ENCODE measurements around the gene PLSCR3. TPM values are rescaled to one million over a fixed set of nuclear protein-coding genes. Genes with fewer than 3 reads are reported as not detected.

Gene PLSCR3
- total RNA-seq, result 35.5 and 37.9 TPM in 2 replicates
- long read RNA-seq, partial matches to known transcripts, result 0 of 1 reads
- long read RNA-seq, other reads (novel, unspliced or antisense), result 1 of 1 reads

DNA sequence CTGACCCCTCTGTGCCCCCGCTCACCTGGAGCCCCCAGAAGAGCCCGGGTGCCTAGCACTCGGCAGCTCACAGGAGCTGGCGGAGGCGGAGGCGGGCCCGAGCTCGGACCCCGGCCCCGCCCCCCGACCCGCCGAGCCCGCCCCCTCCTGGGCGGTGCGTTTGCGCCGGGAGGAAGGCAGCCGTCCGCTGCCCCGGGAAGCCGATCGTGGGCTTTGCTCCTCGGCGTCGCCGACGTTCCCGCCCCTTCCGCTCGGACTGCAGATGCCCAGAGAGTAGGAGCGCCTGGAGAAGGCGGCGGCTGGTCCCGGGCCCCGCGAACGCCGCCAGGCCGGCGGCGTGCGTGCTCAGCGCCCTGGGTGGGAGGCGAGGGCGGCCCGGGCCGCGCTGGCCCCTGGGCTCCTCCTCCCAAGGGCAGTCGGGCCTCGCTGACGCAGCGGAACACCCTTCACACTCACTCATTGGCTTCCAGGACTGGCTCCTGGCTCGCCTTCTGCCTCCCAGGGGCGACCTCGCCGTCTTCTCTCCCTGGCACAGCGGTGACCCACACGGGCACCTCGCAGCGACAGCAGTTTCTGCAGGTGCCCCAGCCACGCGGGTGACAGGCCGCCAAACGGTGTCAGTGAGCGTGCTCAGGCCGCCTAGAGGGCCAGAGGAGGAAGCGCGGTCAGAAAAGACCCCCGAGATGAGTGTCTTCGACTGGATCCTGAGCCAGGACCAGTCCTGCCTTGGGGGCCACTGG, at the start of gene PLSCR3:
Gene PLSCR3 (minus strand): TSS at position 74 of the 740 bp plus-strand sequence. CDS start 415 bp downstream, outside the sequence.
- Mint-ChIP-seq H3K36me3 (ENCODE audit: insufficient read depth) (no peaks in the 10 kb centered on the region), H3K27me3 (no peaks in the 10 kb centered on the region), H3K4me3 (ENCODE audit: low read depth) (peak within 1 kb of the TSS; percentile 87), H3K9me3 (ENCODE audit: low read depth) (no peaks in the 10 kb centered on the region), H3K4me1 (ENCODE audit: low read depth) (peaks cover 5% of the 10 kb centered on the region), H3K27ac (peak within 1 kb of the TSS; percentile 96)
- peak; percentile 72 for DNase-seq (ENCODE audit: low spot score, unreplicated experiment)
- TF ChIP-seq, protein P1, sequence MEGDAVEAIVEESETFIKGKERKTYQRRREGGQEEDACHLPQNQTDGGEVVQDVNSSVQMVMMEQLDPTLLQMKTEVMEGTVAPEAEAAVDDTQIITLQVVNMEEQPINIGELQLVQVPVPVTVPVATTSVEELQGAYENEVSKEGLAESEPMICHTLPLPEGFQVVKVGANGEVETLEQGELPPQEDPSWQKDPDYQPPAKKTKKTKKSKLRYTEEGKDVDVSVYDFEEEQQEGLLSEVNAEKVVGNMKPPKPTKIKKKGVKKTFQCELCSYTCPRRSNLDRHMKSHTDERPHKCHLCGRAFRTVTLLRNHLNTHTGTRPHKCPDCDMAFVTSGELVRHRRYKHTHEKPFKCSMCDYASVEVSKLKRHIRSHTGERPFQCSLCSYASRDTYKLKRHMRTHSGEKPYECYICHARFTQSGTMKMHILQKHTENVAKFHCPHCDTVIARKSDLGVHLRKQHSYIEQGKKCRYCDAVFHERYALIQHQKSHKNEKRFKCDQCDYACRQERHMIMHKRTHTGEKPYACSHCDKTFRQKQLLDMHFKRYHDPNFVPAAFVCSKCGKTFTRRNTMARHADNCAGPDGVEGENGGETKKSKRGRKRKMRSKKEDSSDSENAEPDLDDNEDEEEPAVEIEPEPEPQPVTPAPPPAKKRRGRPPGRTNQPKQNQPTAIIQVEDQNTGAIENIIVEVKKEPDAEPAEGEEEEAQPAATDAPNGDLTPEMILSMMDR (IDR thresholded peaks at IDR 0.05; ENCODE audit: unreplicated experiment), result peak; percentile 63

DNA sequence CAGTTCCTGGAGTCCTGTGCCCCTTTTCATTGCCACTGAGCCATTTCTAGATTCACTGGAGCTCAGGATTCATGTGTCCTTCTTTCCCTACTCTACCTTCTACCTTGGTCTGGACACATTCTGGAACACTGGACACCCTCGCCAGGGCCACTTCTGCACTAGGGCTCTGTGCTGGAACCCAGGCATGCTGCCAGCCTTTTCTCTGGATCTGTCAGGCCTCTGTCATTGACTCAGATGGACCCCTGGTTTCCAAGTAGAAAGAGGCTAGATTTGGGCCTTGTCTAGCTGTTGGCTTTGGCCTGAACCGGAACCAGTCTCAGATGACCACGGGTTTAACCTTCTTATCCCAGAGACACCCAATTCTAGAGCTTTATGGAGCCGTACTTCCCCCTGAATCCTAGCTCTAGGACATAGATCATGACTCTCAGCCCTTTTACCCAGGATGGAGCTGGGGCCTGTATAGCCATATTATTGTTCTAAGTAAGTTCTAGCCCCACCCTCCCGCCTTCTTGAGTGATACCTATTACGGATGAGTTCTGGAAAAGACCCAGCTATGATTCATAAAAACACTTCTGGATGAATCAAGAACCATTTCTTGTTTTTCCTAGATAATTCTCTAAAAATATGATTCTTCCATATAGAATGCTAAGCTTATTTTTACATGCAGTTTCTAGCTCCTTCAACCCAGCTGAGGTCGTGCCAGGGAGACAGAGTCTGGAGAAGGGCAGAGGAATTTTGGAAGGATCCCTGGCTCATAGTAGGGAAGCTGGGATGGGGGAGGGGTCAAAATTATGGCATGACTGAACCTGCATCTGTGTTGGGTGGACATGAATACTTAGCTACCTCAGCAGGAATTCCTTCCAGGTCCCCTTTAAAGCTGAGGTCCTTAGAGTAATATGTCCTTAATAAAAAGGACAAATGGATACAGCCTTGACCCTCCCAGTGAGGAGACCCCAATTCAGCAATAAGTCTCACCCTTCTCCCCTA, 49.5 kb upstream of the PLSCR3 start:
- no peaks in the 10 kb centered on the region for H3K9me3 Mint-ChIP-seq (ENCODE audit: low read depth)
- H3K36me3 Mint-ChIP-seq (ENCODE audit: insufficient read depth), result peaks cover 4% of the 10 kb centered on the region
- no peak overlapping the region for H3K27ac Mint-ChIP-seq
- H3K27me3 Mint-ChIP-seq, result peaks cover 48% of the 10 kb centered on the region
- DNase-seq (ENCODE audit: low spot score, unreplicated experiment), result no peak
- no peak overlapping the region for H3K4me3 Mint-ChIP-seq (ENCODE audit: low read depth)
- peaks cover 22% of the 10 kb centered on the region for H3K4me1 Mint-ChIP-seq (ENCODE audit: low read depth)
- TF ChIP-seq, protein P1 (IDR thresholded peaks at IDR 0.05; ENCODE audit: unreplicated experiment), result no peak

DNA sequence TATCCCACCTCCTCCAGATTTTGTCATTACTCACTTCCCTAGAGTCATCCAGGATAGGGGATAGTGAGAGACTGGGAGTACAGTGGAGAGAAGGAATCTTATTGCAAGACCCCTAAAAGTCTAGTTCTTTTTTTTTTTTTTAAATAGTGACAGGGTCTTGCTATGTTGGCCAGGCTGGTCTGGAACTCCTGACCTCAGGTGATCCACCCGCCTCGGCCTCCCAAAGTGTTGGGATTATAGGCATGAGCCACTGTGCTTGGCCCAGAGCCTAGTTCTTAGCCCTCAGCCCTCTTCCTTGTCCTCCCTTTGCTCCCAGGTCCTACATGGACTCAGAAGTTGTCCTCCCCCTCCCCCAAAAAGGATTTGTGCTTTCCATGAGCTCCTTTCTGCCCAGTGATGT, 47.8 kb upstream of the PLSCR3 start:
- H3K27ac Mint-ChIP-seq, result peak overlapping the region; percentile 40
- H3K27me3 Mint-ChIP-seq, result peaks cover 54% of the 10 kb centered on the region
- DNase-seq (ENCODE audit: low spot score, unreplicated experiment), result no peak
- TF ChIP-seq, protein P1 (IDR thresholded peaks at IDR 0.05; ENCODE audit: unreplicated experiment), result no peak
- H3K4me1 Mint-ChIP-seq (ENCODE audit: low read depth), result peaks cover 29% of the 10 kb centered on the region
- H3K4me3 Mint-ChIP-seq (ENCODE audit: low read depth), result no peak overlapping the region
- no peaks in the 10 kb centered on the region for H3K36me3 Mint-ChIP-seq (ENCODE audit: insufficient read depth)
- H3K9me3 Mint-ChIP-seq (ENCODE audit: low read depth), result no peaks in the 10 kb centered on the region

DNA sequence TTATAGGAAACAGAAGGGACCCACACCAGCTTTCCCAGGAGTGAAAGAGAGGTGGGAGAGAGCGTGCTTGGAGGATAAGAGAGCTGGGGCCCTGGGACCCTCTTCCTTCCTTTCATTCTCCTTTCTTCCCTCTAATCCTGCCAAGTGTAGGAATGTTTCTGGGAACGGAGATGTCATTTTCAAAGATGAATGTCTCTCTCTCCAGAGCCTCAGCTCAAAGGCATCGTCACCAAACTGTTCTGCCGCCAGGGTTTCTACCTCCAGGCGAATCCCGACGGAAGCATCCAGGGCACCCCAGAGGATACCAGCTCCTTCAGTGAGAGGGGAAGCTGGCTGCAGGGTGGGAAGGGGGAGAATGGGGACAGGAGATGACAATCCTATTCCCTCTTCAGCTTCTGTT, 46.9 kb upstream of the PLSCR3 start:
- H3K36me3 Mint-ChIP-seq (ENCODE audit: insufficient read depth), result no peaks in the 10 kb centered on the region
- no peaks in the 10 kb centered on the region for H3K9me3 Mint-ChIP-seq (ENCODE audit: low read depth)
- no peak for DNase-seq (ENCODE audit: low spot score, unreplicated experiment)
- H3K27me3 Mint-ChIP-seq, result peaks cover 58% of the 10 kb centered on the region
- TF ChIP-seq, protein P1 (IDR thresholded peaks at IDR 0.05; ENCODE audit: unreplicated experiment), result no peak
- H3K4me3 Mint-ChIP-seq (ENCODE audit: low read depth), result peak overlapping the region; percentile 88
- no peak overlapping the region for H3K27ac Mint-ChIP-seq
- H3K4me1 Mint-ChIP-seq (ENCODE audit: low read depth), result peaks cover 30% of the 10 kb centered on the region

DNA sequence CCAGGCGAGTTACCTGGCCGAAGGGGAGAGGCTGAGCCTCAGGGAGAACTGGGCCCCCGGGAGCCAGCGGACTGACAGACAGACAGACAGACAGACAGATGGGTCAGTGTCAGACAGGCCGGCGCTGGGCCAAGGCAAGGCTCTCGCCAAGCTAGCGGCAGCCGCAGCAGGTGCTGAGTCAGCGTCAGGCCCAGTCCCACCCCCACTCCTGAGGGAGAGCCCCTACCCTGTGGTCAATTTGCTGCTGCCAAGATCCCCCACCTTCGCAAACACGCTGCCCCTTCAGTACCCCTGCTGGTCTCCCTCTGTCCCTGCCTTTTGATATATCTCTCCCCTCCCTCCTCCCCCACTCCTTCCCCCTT, 46.5 kb upstream of the PLSCR3 start:
- peak overlapping the region; percentile 88 for H3K4me3 Mint-ChIP-seq (ENCODE audit: low read depth)
- peaks cover 29% of the 10 kb centered on the region for H3K4me1 Mint-ChIP-seq (ENCODE audit: low read depth)
- no peaks in the 10 kb centered on the region for H3K9me3 Mint-ChIP-seq (ENCODE audit: low read depth)
- TF ChIP-seq, protein P1 (IDR thresholded peaks at IDR 0.05; ENCODE audit: unreplicated experiment), result no peak
- no peak for DNase-seq (ENCODE audit: low spot score, unreplicated experiment)
- no peaks in the 10 kb centered on the region for H3K36me3 Mint-ChIP-seq (ENCODE audit: insufficient read depth)
- peak overlapping the region; percentile 88 for H3K27ac Mint-ChIP-seq
- H3K27me3 Mint-ChIP-seq, result peaks cover 58% of the 10 kb centered on the region
